ENCODE measurements around the gene ATP5ME.

- TF ChIP-seq POLR2A (IDR thresholded peaks at IDR 0.05) = no peak
- TF ChIP-seq, protein P1, sequence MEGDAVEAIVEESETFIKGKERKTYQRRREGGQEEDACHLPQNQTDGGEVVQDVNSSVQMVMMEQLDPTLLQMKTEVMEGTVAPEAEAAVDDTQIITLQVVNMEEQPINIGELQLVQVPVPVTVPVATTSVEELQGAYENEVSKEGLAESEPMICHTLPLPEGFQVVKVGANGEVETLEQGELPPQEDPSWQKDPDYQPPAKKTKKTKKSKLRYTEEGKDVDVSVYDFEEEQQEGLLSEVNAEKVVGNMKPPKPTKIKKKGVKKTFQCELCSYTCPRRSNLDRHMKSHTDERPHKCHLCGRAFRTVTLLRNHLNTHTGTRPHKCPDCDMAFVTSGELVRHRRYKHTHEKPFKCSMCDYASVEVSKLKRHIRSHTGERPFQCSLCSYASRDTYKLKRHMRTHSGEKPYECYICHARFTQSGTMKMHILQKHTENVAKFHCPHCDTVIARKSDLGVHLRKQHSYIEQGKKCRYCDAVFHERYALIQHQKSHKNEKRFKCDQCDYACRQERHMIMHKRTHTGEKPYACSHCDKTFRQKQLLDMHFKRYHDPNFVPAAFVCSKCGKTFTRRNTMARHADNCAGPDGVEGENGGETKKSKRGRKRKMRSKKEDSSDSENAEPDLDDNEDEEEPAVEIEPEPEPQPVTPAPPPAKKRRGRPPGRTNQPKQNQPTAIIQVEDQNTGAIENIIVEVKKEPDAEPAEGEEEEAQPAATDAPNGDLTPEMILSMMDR (IDR thresholded peaks at IDR 0.05) = no peak
Measured at GRCh38 chr4:633976-634598, 40.0 kb downstream of the ATP5ME start.
